A549 (cell line): ENCODE results near the gene MPHOSPH9. TPM values are rescaled to one million over a fixed set of nuclear protein-coding genes. Genes with fewer than 3 reads are reported as not detected.
A peak's percentile ranks its signal among the peaks of the same experiment; 100 is the strongest.

Source experiments
- ATAC-seq, 2 experiments: fragments of 200-7000 bp in 1 of 2; fragments of >200 bp in 1 of 2; cut with Nextera tagmentation in 1 of 2; cut with Tn5 transposase in 1 of 2; 3 replicates each; pipeline versions ENCODE4 v1.8.0 to v1.9.1; 2018 to 2020; ENCODE audit warnings: mild to moderate bottlenecking in 1 of 2, moderate library complexity in 1 of 2
- CTCF ChIA-PET: fragments of 300-600 bp; sonication (Branson Sonifier 250); formaldehyde crosslinking; extraction: SDS; loops from one replicate; lab custom pipeline; 2021; ENCODE audit warnings: antibody characterized with exemption, inconsistent platforms; lab: Yijun Ruan, JAX
- POLR2A ChIA-PET: fragments of 350-600 bp; formaldehyde crosslinking; extraction: SDS; loops from one replicate; lab custom pipeline; 2021; ENCODE audit warnings: antibody characterized with exemption, inconsistent platforms; lab: Yijun Ruan, JAX
- DNase-seq, 2 experiments: peaks; one replicate each; pipeline versions ENCODE4 v3.0.0 to v3.0.0-alpha.2; 2011 to 2016; ENCODE audit warnings: low read depth in 1 of 2, low spot score in 1 of 2
- FAIRE-seq: peaks from 2 replicates; lab custom pipeline; 2011; peaks lifted over from hg19 to GRCh38; lab: Jason Lieb, UNC
- H3K27ac ChIP-seq, 2 experiments: fragments of >200 bp; sonication (Bioruptor Twin); formaldehyde crosslinking; 3 replicates each; pipeline ENCODE4 v1.5.1; 2016 to 2017
- H3K4me1 ChIP-seq: fragments of >200 bp; sonication (Bioruptor Twin); formaldehyde crosslinking; 3 replicates; pipeline ENCODE4 v1.6.1; 2016
- H3K4me2 ChIP-seq: fragments of >200 bp; sonication (Bioruptor Twin); formaldehyde crosslinking; 3 replicates; pipeline ENCODE4 v1.6.1; 2016
- H3K4me3 ChIP-seq: fragments of >200 bp; sonication (Bioruptor Twin); formaldehyde crosslinking; 3 replicates; pipeline ENCODE4 v1.5.1; 2016
- H3K9me3 ChIP-seq: fragments of >200 bp; sonication (Bioruptor Twin); formaldehyde crosslinking; 3 replicates; pipeline ENCODE4 v1.6.1; 2016
- ATOH8 ChIP-seq: fragments of 250-450 bp; sonication (Bioruptor Pico); IDR thresholded peaks from 2 replicates; pipeline ENCODE4 v1.5.0; 2020; ENCODE audit warnings: low read depth, mild to moderate bottlenecking, moderate library complexity
- BCL3 ChIP-seq: fragments of >200 bp; sonication (Bioruptor Twin); formaldehyde crosslinking; IDR thresholded peaks from 3 replicates; pipeline ENCODE4 v1.6.1; 2016
- EP300 ChIP-seq, 2 experiments: fragments of >200 bp; sonication (Bioruptor Twin); formaldehyde crosslinking; IDR thresholded peaks; 2 replicates in 1 of 2; 3 replicates in 1 of 2; pipeline ENCODE4 v1.6.1; 2016 to 2017
- FOSB ChIP-seq: fragments of 250-450 bp; sonication (Bioruptor Pico); IDR thresholded peaks from 2 replicates; pipeline ENCODE4 v1.5.0; 2020; ENCODE audit warnings: mild to moderate bottlenecking, moderate library complexity
- FOSL2 ChIP-seq, 2 experiments: fragments of 450-650 bp in 1 of 2; fragments of >200 bp in 1 of 2; sonication (Bioruptor Twin) in 1 of 2; formaldehyde crosslinking; IDR thresholded peaks; 2 replicates each; pipeline versions ENCODE4 v1.5.0 to v1.6.1; 2016 to 2020; ENCODE audit warnings: mild to moderate bottlenecking in 1 of 2, moderate library complexity in 1 of 2
- GATA3 ChIP-seq: IDR thresholded peaks from 2 replicates; pipeline ENCODE4 v1.6.1; 2012; ENCODE audit warnings: borderline replicate concordance
- HOXA7 ChIP-seq: fragments of 250-450 bp; sonication (Bioruptor Pico); IDR thresholded peaks from 2 replicates; pipeline ENCODE4 v1.5.0; 2020; ENCODE audit warnings: mild to moderate bottlenecking, moderate library complexity
- HOXB13 ChIP-seq: fragments of 250-450 bp; sonication (Bioruptor Pico); IDR thresholded peaks from 2 replicates; pipeline ENCODE4 v1.5.0; 2020; ENCODE audit warnings: low read depth, mild to moderate bottlenecking, moderate library complexity
- HOXB5 ChIP-seq: fragments of 250-450 bp; sonication (Bioruptor Pico); IDR thresholded peaks from 2 replicates; pipeline ENCODE4 v1.5.0; 2020; ENCODE audit warnings: mild to moderate bottlenecking, moderate library complexity
- JUN ChIP-seq, 2 experiments: fragments of >200 bp; sonication (Bioruptor Twin); formaldehyde crosslinking; IDR thresholded peaks; 2 replicates in 1 of 2; 3 replicates in 1 of 2; pipeline ENCODE4 v1.6.1; 2016 to 2017
- JUNB ChIP-seq: fragments of >200 bp; sonication (Bioruptor Twin); formaldehyde crosslinking; IDR thresholded peaks from 2 replicates; pipeline ENCODE4 v1.6.1; 2016
- MAFK ChIP-seq: fragments of 450-650 bp; IDR thresholded peaks from 2 replicates; pipeline ENCODE4 v1.6.1; 2014; ENCODE audit not compliant: partially characterized antibody
- MAX ChIP-seq: IDR thresholded peaks from 2 replicates; pipeline ENCODE4 v1.6.1; 2012
- NFE2L2 ChIP-seq: fragments of 150-350 bp; conservative IDR thresholded peaks from 2 replicates; pipeline ENCODE4 v1.6.1; 2014; ENCODE audit warnings: low read length
- NR3C1 ChIP-seq: fragments of >200 bp; sonication (Bioruptor Twin); formaldehyde crosslinking; IDR thresholded peaks from 3 replicates; pipeline ENCODE4 v1.6.1; 2017
- PBX3 ChIP-seq: IDR thresholded peaks from 2 replicates; pipeline ENCODE4 v1.6.1; 2012
- POLR2A ChIP-seq: IDR thresholded peaks from 2 replicates; pipeline ENCODE4 v1.6.1; 2012; ENCODE audit warnings: mild to moderate bottlenecking, low read length
- RAD21 ChIP-seq, 2 experiments: fragments of >200 bp in 1 of 2; sonication (Bioruptor Twin) in 1 of 2; formaldehyde crosslinking in 1 of 2; IDR thresholded peaks in 1 of 2; conservative IDR thresholded peaks in 1 of 2; 2 replicates in 1 of 2; 3 replicates in 1 of 2; pipeline ENCODE4 v1.6.1; 2012 to 2018; ENCODE audit warnings: inconsistent platforms in 1 of 2
- TFCP2L1 ChIP-seq: fragments of 250-450 bp; sonication (Bioruptor Pico); IDR thresholded peaks from 2 replicates; pipeline ENCODE4 v1.5.0; 2021; ENCODE audit warnings: mild to moderate bottlenecking
- ZC3H11A ChIP-seq: fragments of 450-650 bp; IDR thresholded peaks from 2 replicates; pipeline ENCODE4 v1.6.1; 2014; ENCODE audit warnings: antibody characterized with exemption, mild to moderate bottlenecking
- ZSCAN20 ChIP-seq: fragments of 250-450 bp; sonication (Bioruptor Pico); IDR thresholded peaks from 2 replicates; pipeline ENCODE4 v1.8.0; 2022; ENCODE audit warnings: mild to moderate bottlenecking, moderate library complexity
- WGBS: methylation state at CpG from one replicate; pipeline ENCODE4 v1.1.6; 2017; ENCODE audit errors: missing lambda C conversion rate; 5-methylcytosine and 5-hydroxymethylcytosine counted together
- polyA plus RNA-seq, 4 experiments: library from polyadenylated mRNA; depleted of rRNA in 3 of 4; stranded (reverse); fragments of >200 nt; fragmentation: RNase III in 1 of 4; extraction: RNeasy Plus Mini Kit Qiagen cat#74134 plus additional on column Dnase treatment in 1 of 4; gene quantifications; 2 replicates in 3 of 4; 3 replicates in 1 of 4; pipeline ENCODE4 v1.2.3, GENCODE V29; 2011 to 2017

Gene MPHOSPH9
- polyA plus RNA-seq, 2 of the 4 experiments (the other 2 are of a cell fraction): 31.0 to 74.9 TPM

- FAIRE-seq: peak; percentile 98
- Histone ChIP-seq H3K9me3 (no peaks in the 10 kb centered on the region), H3K4me1 (peaks cover 58% of the 10 kb centered on the region), H3K4me3 (no peak overlapping the region)
- DNase-seq: peak; percentile 94
- ChIA-PET POLR2A (interaction anchor here (0.9 to 1.9 kb wide), 5 partner anchors 10 to 152 kb away, joined by 3 to 14 read pairs (median 4); partner anchors contain the start of genes MPHOSPH9, MTRFR and OGFOD2), CTCF (interaction anchor here (0.6 to 2.1 kb wide), 13 partner anchors 10 to 111 kb away, joined by 3 to 12 read pairs (median 3); no protein-coding TSS in a partner anchor)
- 37% methylated on average over 6 of the region's 6 CpGs for WGBS
- TF ChIP-seq FOSL2 (IDR thresholded peaks at IDR 0.05) (peak; percentile 80), FOSL2 (CRISPR knock-in tag; IDR thresholded peaks at IDR 0.05) (peak; percentile 96), ATOH8 (CRISPR knock-in tag) (0 out of 2 replicates have a peak, but pooled peaks have one; percentile 26), MAX (peak; percentile 81), EP300 (IDR thresholded peaks at IDR 0.05) (peak; percentile 10 to 56; a peak in 2 of 5 replicates), NFE2L2 (peak; percentile 99), PBX3 (0 out of 2 replicates have a peak, but pooled peaks have one; percentile 38), HOXB5 (peak; percentile 77; the same call in 1 of the 2 replicates), RAD21 (conservative IDR thresholded peaks at IDR 0.05 in 1 of 2, IDR thresholded peaks at IDR 0.05 in 1 of 2) (peak in 1 of 2 experiments; percentile 17; a peak in 1 of 5 replicates), ZC3H11A (no peak), BCL3 (no peak), TFCP2L1 (CRISPR knock-in tag) (no peak), JUNB (peak; percentile 80), JUN (IDR thresholded peaks at IDR 0.05) (peak in 1 of 2 experiments; percentile 60; a peak in 2 of 5 replicates), MAFK (peak; percentile 100), ZSCAN20 (CRISPR knock-in tag) (0 out of 2 replicates have a peak, but pooled peaks have one; percentile 17), HOXB13 (CRISPR knock-in tag) (peak; percentile 33; the same call in 1 of the 2 replicates), GATA3 (peak; percentile 70; the same call in 1 of the 2 replicates), FOSB (CRISPR knock-in tag) (no peak), HOXA7 (CRISPR knock-in tag) (no peak)
- TF ChIP-seq, all 56 proteins: peak for 14
- Histone ChIP-seq H3K4me2 (peak overlapping the region; percentile 72), H3K27ac (peak overlapping the region; percentile 91 to 96)
- peak; percentile 96 to 98 for ATAC-seq
Observed at GRCh38 chr12:123126294-123127181, 106.4 kb downstream of the MPHOSPH9 start.

GRCh38 chr12:123122626-123123025, 110.3 kb downstream of the MPHOSPH9 start:
- TF ChIP-seq POLR2A: no peak
- no peak for TF ChIP-seq HOXB13 (CRISPR knock-in tag)
- TF ChIP-seq NR3C1: no peak
- no peak for TF ChIP-seq ATOH8 (CRISPR knock-in tag)
- H3K27ac ChIP-seq: peak overlapping the region; percentile 18 to 96; a peak in 4 of 6 replicates
- no peak for FAIRE-seq
- no peaks in the 10 kb centered on the region for H3K9me3 ChIP-seq
- WGBS: 95% methylated on average over 3 of the region's 3 CpGs
- H3K4me2 ChIP-seq: no peak overlapping the region
- ChIA-PET CTCF (interaction anchor here (0.8 to 2.9 kb wide), 4 partner anchors 11 to 79 kb away, joined by 3 to 13 read pairs (median 3); partner anchors contain the start of gene PITPNM2), POLR2A (no interaction called here)
- no peak for ATAC-seq
- peaks cover 52% of the 10 kb centered on the region for H3K4me1 ChIP-seq
- no peak overlapping the region for H3K4me3 ChIP-seq
- no peak for DNase-seq
